K562 (cell line): ENCODE data around the gene CNFN.

Experiments used
- BRCA1 ChIP-seq, 2 experiments: fragments of 450-650 bp in 1 of 2; sonication (generic) in 1 of 2; formaldehyde crosslinking in 1 of 2; IDR thresholded peaks; 2 replicates each; pipeline versions ENCODE4 v1.5.0 to v1.6.1; 2017 to 2020; ENCODE audit warnings: mild to moderate bottlenecking in 1 of 2, missing genetic modification reagents in 1 of 2
- CXXC5 ChIP-seq: fragments of 250-450 bp; sonication (Bioruptor Pico); IDR thresholded peaks from 2 replicates; pipeline ENCODE4 v1.8.0; 2022; ENCODE audit warnings: inconsistent platforms, mild to moderate bottlenecking, moderate library complexity
- ELF1 ChIP-seq: fragments of 200-800 bp; sonication (Bioruptor generic); IDR thresholded peaks from 2 replicates; pipeline ENCODE4 v1.6.1; 2016; ENCODE audit warnings: missing genetic modification characterization, missing compliant biosample characterization
- KDM4B ChIP-seq, 2 experiments: fragments of 450-650 bp in 1 of 2; sonication (generic) in 1 of 2; IDR thresholded peaks; 2 replicates each; pipeline ENCODE4 v1.6.1; 2016 to 2017; ENCODE audit warnings: borderline replicate concordance in 2 of 2, antibody characterized with exemption in 1 of 2, low read depth in 1 of 2, mild to moderate bottlenecking in 1 of 2
- NR3C1 ChIP-seq: sonication (generic); formaldehyde crosslinking; IDR thresholded peaks from 2 replicates; pipeline ENCODE4 v1.8.1; 2022; ENCODE audit warnings: missing genetic modification reagents
- U2AF2 ChIP-seq: fragments of 200-400 bp; formaldehyde crosslinking; optimal IDR thresholded peaks from 2 replicates; pipeline ENCODE3; 2017; ENCODE audit warnings: low read depth, mild to moderate bottlenecking, low read length
- ZNF184 ChIP-seq: sonication (generic); formaldehyde crosslinking; IDR thresholded peaks from 2 replicates; pipeline ENCODE4 v1.5.0; 2020; ENCODE audit warnings: missing genetic modification reagents
- ZNF384 ChIP-seq: IDR thresholded peaks from 2 replicates; pipeline ENCODE4 v1.6.1; 2012; ENCODE audit warnings: low read depth, low read length, improper control_type of control experiment
- TF ChIP-seq, protein P1 (sequence below), 3 experiments: IDR thresholded peaks in 2 of 3; conservative IDR thresholded peaks in 1 of 3; 2 replicates each; pipeline ENCODE4 v1.5.1; 2011 to 2012; ENCODE audit warnings: low read length in 3 of 3, mild to moderate bottlenecking in 3 of 3, control low read depth in 2 of 3, improper control_type of control experiment in 1 of 3, inconsistent platforms in 1 of 3, low read depth in 1 of 3, mixed read lengths in 1 of 3, moderate library complexity in 1 of 3; ENCODE audit not compliant: insufficient read depth in 2 of 3
- TF ChIP-seq, protein P2 (sequence below): sonication (generic); formaldehyde crosslinking; IDR thresholded peaks from 2 replicates; pipeline ENCODE4 v1.8.1; 2023; ENCODE audit warnings: mild to moderate bottlenecking, missing genetic modification reagents

DNA sequence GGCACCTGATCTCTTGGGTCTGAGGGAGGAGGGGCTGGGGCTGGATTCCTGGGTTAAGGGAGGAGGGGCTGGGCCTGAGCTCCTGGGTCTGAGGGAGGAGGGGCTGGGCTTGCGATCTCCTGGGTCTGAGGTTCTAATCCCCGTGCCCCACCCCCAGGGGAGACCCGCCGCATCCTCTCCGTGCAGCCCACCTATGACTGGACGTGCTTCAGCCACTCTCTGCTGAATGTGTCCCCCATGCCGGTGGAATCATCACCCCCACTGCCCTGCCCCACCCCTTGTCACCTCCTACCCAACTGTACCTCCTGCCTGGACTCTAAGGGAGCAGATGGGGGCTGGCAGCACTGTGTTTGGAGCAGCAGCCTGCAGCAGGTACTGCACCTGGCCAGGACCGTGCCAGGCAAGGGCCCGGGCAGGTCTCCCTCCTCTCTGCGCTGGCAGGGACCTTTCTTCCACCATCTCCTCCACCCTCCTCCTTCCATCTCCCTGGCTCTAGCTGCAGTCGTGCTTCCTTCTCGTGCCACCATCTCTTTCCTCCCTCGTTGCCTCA lies 27.1 kb downstream of the CNFN start:
- TF ChIP-seq U2AF2 (no peak), BRCA1 (IDR thresholded peaks at IDR 0.05) (no peak), BRCA1 (CRISPR knock-in tag; IDR thresholded peaks at IDR 0.05) (no peak), ZNF384 (no peak), ELF1 (tag) (no peak), KDM4B (IDR thresholded peaks at IDR 0.05; ENCODE audit: borderline replicate concordance in 2 of 2, low read depth in 1 of 2) (no peak), CXXC5 (CRISPR knock-in tag) (no peak), ZNF184 (CRISPR knock-in tag) (no peak), NR3C1 (CRISPR knock-in tag) (no peak)
- TF ChIP-seq, protein P1, sequence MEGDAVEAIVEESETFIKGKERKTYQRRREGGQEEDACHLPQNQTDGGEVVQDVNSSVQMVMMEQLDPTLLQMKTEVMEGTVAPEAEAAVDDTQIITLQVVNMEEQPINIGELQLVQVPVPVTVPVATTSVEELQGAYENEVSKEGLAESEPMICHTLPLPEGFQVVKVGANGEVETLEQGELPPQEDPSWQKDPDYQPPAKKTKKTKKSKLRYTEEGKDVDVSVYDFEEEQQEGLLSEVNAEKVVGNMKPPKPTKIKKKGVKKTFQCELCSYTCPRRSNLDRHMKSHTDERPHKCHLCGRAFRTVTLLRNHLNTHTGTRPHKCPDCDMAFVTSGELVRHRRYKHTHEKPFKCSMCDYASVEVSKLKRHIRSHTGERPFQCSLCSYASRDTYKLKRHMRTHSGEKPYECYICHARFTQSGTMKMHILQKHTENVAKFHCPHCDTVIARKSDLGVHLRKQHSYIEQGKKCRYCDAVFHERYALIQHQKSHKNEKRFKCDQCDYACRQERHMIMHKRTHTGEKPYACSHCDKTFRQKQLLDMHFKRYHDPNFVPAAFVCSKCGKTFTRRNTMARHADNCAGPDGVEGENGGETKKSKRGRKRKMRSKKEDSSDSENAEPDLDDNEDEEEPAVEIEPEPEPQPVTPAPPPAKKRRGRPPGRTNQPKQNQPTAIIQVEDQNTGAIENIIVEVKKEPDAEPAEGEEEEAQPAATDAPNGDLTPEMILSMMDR (IDR thresholded peaks at IDR 0.05 in 2 of 3, conservative IDR thresholded peaks at IDR 0.05 in 1 of 3; ENCODE audit: insufficient read depth in 2 of 3, low read depth in 1 of 3, low read length in 3 of 3), result no peak
- TF ChIP-seq, protein P2, sequence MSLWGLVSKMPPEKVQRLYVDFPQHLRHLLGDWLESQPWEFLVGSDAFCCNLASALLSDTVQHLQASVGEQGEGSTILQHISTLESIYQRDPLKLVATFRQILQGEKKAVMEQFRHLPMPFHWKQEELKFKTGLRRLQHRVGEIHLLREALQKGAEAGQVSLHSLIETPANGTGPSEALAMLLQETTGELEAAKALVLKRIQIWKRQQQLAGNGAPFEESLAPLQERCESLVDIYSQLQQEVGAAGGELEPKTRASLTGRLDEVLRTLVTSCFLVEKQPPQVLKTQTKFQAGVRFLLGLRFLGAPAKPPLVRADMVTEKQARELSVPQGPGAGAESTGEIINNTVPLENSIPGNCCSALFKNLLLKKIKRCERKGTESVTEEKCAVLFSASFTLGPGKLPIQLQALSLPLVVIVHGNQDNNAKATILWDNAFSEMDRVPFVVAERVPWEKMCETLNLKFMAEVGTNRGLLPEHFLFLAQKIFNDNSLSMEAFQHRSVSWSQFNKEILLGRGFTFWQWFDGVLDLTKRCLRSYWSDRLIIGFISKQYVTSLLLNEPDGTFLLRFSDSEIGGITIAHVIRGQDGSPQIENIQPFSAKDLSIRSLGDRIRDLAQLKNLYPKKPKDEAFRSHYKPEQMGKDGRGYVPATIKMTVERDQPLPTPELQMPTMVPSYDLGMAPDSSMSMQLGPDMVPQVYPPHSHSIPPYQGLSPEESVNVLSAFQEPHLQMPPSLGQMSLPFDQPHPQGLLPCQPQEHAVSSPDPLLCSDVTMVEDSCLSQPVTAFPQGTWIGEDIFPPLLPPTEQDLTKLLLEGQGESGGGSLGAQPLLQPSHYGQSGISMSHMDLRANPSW, result no peak
